Measurements from ENCODE around the gene NINJ1.

NINJ1 gene
- total RNA-seq, result 31.4 to 71.1 (median 37.9) reads per million in 4 experiments

DNA sequence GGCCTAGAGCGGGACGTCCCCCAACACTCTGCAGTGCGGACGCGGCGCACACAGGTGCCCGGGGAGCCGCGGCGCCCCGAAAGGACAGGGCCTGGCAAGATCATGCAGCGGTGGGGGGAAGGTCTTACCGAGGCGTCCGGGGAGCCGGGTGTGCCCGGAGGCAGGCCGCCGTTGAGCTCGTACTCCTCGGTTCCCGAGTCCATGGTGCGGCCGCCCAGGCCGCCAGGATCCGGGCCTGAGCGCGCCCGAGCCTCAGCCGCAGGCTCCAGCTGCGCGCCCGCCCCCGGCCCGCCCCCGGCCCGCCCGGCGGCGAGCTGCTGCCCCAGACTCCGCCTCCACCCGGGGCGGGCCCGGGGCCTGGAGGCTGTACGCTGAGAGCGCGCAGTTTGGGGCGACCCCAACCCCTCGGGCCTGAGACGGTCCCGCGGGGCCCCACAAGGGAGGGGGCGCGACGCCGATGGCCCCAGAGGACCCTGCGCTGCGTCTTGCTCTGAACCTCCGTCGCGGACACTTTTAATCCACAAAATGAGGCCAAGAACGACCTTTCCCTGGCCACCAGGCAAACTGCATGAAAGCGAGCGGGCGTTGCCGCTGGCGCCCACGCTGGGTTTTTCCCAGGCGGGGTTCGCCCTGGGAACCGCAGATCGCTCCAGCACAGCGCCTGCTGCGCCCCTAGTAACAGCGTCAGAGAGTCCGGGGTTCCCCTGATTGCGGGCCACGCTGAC, at the start of gene NINJ1:
TSS of gene NINJ1 (minus strand) at position 237 of the 725 bp plus-strand sequence. CDS start at position 203, 34 bp downstream.
- peak; percentile 79 for DNase-seq

DNA sequence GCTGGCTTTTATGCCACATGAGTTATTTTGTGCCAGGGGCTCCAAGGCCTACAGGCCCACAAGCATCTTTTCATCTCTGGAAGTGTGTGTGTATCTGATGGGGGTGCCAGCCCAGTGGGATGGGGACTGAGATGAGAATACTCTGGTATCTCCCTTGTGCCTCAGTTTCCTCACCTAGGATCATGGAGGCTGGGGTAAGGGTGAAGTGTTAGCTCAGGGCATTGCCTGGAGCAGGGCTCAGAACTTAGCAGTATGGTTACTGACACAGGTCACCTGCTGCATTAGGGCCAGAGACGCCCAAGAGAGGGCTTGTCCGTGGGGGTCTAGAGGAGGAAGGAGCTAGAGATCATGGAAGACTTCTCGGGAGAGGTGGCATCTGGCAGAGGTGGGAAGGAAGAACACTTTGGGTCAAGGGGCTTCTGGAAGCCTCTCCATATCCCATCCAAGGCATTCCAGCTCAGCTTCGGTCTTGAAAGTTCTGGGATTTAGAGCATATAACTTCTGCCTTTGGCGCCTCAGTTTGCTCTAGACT, 49.1 kb upstream of the NINJ1 start:
- no peak for DNase-seq

GRCh38 chr9:93182572-93182971, 48.5 kb upstream of the NINJ1 start:
- no peak for DNase-seq

DNA sequence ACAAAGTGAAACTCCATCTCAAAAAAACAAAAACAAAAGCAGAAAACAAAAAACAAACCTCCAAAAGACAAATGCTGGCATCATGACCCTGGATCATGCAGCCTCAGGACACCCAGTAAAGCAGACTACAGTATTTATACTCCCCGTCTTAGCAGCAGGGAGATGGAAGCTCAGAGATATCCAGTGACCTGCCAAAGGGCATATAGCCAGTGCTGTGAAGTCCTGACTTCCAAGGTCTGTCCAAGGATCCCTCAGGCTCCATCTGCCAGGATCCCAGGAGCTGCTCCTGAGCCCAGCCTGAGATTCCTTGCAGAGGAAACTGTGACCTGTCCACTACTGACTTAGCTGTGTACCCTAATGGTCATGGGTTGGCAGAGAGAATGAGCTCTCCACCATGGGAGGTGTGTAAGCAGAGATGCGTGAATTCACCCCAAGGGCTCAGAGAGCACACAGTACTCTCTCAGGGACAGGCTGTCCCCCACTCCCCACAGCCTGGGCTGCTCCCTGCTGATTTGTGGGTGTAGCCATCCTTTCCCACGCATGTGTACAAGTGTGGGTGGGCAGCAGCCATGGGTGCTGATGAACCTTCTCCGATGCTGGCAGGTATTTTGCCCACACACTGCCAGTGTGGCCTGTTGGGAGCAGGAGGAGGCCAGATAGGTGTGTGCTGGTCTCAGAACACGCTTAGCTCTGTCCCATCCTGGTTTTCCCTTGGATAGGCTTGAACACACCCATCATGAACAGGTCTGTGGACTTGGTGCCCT, 47.8 kb upstream of the NINJ1 start:
- DNase-seq, result no peak

DNA sequence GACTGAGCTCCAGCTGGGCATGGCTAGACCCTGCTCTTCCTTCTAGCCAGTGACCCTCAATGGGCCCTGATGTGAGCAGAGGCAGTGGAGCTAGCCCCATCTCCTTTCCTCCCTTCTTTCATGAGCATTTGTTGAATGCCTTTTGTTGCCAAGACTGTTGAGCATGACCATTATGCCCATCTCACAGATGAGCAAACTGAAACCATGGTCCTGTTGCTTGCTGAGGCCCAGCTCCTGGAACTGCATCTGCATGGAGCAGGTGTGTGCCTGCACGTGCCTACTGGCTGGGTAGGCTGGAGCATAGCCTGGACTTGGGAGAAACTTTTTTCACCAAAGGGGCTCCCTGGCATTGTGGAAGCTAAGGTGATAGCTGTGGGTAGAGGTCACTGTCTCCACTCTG, 46.9 kb upstream of the NINJ1 start:
- no peak for DNase-seq

GRCh38 chr9:93178851-93179786, 45.1 kb upstream of the NINJ1 start:
- DNase-seq, result no peak

DNA sequence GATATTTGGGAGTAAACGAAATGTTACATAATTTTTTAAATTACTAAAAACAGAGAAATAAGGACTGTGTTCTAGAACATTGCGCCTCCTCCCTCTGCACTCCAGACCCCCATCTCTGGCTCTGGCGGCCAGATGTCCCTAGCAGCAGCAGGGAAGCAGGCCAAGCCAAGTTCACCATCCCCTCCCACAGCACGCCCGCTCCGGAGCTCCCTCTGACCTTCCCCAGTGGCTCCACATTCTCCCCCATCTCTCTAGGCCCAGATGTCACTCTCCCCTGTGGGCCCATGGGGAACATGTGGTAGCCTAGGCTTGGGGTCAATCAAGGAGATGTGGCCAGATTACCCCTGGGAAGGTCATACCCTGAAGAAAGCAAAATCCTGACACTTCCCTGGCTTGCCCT, 43.6 kb upstream of the NINJ1 start:
- no peak for DNase-seq

DNA sequence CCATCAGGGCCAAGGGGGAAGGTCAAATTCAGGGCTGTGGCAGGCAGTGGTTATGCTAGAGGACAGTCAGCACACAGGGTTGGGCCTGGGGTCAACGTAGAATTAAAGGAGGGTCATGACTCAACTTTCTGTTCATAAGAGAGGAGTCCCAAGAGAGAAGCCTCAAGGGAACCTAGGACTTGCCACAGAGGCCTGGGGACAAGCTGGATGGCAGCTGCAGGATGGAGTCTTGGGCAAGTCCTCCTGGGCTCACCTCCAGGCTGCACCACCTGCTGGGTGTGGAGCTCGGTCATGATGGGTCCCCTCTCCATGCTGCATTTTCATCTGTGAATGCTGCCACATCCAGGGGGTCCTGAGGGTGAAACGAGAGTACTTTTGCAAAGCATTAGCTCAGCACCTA, 40.9 kb upstream of the NINJ1 start:
- DNase-seq, result no peak

DNA sequence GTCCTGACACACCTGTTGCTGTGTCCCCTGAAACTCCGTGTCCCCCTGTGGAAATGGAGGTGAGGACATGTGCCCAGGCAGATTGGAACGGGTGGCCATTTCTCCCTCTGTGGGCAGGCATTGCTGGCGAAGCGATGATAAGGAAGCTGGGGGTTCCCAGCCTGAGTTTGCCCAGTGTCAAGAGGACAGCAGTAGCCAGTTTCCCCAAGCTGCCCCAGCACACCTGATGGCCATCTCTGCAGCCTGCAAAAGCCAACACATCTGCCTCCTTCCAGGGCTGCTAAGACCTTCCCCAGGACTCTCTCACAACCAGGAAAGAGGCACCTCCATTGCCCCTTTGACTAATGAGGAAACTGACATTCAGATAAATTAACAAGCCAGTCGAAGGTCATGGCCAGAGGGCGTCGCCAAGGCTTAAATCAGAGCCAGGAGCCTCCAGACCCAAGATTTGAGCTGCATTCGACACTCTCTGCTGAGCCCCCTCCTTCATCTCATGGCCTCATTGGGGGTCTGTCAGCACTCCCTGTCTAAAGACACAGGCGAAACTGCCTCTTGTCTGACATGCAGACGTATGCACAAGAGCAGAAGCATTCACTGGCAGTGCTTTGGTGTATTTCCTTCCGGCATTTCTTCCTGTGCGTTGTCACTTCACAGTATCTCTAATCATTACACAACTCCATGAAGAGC, 39.5 kb upstream of the NINJ1 start:
- no peak for DNase-seq

DNA sequence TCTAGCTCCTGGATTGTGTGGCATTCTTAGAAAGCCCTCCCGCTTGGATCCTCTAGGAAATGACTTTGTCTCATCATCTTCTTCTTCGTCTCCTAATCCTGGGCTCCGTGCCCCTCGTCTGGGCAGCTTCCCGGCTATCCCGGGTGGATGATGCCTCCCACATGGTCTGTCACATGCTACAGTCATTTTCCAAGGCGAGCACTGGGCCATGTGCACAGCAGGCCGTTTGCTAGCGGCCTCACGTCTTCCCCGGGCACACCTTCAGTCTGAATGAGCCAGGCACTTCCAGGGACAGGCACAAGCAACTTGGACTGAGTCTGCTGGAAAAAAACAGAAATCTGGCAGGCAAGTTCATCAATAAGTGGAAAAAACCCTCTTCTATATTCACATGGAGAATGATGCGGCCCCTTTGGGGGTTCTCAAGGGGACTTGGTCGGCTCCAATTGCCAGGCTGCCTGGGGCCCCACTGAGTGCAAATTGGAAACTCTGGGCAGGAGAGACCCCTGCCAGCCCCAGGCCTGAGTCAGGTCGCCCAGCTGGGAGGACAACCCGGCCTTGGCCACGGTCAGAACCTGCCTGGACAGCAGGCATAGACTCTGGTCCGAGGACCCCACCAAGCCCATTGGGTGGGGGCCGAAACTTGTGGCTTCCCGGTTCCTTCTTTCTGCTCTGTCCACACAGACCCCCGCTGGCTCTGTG, 38.8 kb upstream of the NINJ1 start:
- no peak for DNase-seq

DNA sequence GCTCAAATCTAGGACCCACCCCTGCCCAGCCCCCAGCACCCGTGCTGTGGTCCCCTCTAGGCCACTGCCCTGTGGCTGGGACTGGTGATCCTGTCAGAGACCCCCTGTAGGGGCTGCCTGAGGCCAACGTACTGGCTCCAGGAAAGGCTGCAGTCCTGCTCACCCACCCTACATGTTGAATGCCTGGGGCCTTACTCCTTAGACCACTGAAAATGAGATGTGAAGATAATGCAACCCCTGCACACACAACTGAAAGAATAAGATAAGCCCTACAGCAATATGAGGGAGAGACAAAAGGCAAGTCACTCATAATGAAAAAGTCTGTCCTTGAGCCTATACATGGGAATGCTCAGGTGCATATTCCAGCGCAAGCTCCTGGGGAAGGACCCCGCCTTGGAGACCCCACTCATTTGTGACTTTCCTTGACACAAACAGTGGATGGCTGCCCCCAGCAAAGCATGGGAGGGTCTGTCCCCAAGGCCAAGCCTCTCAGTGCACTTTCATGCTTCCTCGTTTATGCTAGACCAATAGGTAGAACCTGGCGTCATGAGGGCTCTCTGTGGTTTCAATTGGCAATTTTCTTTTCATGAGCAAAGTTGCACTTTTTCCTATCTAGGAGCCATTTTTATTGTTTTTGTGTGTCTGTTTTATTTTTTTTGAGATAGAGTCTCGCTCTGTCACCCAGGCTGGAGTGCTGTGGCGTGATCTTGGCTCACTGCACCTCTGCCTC, 37.4 kb upstream of the NINJ1 start:
- no peak for DNase-seq

GRCh38 chr9:93170571-93170970, 36.5 kb upstream of the NINJ1 start:
- no peak for DNase-seq

DNA sequence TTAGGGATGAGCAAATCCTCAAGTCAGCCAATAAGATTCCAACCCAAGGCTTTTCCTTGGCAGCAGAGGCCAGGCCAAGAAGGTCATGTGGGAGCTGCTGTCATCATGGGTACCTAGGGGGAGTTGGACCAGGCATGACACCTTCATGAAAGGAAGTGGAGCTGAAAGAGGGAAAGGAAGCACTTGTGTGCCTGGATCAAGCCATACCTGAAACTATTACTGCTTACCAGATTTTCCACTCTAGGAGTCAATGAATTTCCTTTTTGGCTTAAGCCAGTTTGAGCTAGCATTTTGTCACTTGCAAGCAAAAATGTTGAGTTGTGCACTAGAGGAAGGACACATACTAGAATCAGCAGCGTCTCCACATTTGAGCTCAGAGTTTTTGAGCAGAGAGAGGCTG, 35.4 kb upstream of the NINJ1 start:
- DNase-seq, result no peak

DNA sequence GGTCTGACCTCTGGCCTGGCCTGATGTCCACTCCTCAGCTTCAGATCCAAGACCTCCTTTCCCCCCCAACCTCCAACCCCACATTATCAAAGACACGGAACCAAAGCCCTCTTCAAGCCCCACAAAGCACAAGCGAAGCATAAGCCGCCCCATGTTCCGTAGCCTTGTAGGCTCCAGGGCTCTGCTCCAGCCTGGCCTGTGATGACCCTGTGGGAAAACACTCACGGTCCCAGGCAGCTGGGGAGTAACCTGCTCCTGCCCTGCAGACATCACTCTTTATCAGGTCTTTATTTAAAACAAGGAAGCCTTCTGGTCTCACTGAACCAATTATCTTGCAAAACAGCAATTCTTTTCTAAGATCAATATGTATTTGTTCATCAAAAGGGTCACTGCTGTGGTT, 34.5 kb upstream of the NINJ1 start:
- no peak for DNase-seq

GRCh38 chr9:93167838-93168237, 33.8 kb upstream of the NINJ1 start:
- no peak for DNase-seq

- DNase-seq, result no peak
Observed at GRCh38 chr9:93167185-93167584, 33.1 kb upstream of the NINJ1 start.

- DNase-seq, result no peak
Observed at GRCh38 chr9:93166699-93167098, 32.6 kb upstream of the NINJ1 start.

DNA sequence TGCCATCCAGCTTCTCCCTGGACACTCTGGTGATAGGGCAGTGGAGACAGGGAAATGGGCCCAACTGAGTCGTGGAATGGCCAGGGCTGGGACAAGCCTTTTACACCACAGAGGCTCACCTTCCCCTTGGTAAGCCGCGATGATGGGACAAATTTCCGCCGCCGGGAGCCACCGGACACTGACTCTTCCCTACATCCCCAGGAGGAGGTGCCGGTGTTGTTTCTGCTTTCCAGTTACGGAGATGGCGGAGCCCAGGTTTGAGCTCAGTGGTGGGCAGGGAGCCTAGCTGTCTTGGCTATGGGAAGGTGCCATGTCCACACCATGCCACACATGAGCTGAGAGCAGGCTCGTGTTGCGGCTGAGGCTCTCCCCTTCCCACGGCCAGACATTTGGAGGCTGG, 30.0 kb upstream of the NINJ1 start:
- DNase-seq, result no peak

- DNase-seq, result no peak
Observed at GRCh38 chr9:93161786-93162562, 27.9 kb upstream of the NINJ1 start.
